ENCODE data around the gene JAZF1.

GRCh38 chr7:28067171-28067570 is 113.4 kb downstream of the JAZF1 start:
- TF ChIP-seq SIN3A (IDR thresholded peaks at IDR 0.05; ENCODE audit: low read depth): no peak
- no peak for TF ChIP-seq CTCF (IDR thresholded peaks at IDR 0.05 in 2 of 3, conservative IDR thresholded peaks at IDR 0.05 in 1 of 3; ENCODE audit: borderline replicate concordance in 1 of 3, insufficient read depth in 1 of 3, low read depth in 2 of 3, low read length in 2 of 3)
- no peak for TF ChIP-seq POLR2A (IDR thresholded peaks at IDR 0.05; ENCODE audit: borderline replicate concordance, extremely low read depth, insufficient read depth, insufficient read length)
